ENCODE measurements around the gene COQ8A.

Gene COQ8A

DNA sequence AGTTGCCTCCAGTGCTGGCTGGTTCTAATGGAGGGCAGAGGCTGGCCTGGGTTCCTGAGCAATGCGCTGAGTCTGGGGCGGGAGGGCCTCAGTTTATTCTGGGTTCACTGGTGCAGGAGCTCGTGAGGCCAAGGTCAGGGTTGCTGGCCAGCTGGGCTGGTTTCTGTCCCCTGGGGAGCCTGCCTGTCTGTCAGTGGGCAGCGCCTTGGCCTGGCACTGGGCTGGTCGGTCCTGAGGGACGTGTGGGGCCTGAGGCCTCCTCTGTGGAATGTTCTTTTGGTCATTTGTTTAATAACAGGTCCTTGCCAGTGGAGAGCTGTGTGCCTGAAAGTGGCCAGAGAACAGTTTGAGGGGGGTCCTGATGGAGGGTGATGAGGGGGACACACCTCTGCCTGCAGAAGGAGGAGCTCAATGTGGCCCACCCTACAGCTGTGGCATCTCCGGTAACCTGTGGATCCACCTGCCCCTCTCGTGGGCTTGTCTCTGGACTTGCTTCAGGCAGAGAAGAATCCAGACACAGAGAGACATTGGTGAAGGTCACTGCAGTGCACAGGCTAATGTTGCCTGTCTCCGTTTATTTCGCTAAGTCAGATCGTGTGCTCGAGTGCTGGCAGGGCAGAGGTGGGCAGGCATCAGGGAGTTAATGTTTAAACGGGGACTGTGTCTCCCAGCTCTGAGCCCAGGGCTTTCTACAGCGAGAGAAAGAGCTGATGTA is 34.6 kb downstream of the COQ8A start:
- no peak for DNase-seq

DNA sequence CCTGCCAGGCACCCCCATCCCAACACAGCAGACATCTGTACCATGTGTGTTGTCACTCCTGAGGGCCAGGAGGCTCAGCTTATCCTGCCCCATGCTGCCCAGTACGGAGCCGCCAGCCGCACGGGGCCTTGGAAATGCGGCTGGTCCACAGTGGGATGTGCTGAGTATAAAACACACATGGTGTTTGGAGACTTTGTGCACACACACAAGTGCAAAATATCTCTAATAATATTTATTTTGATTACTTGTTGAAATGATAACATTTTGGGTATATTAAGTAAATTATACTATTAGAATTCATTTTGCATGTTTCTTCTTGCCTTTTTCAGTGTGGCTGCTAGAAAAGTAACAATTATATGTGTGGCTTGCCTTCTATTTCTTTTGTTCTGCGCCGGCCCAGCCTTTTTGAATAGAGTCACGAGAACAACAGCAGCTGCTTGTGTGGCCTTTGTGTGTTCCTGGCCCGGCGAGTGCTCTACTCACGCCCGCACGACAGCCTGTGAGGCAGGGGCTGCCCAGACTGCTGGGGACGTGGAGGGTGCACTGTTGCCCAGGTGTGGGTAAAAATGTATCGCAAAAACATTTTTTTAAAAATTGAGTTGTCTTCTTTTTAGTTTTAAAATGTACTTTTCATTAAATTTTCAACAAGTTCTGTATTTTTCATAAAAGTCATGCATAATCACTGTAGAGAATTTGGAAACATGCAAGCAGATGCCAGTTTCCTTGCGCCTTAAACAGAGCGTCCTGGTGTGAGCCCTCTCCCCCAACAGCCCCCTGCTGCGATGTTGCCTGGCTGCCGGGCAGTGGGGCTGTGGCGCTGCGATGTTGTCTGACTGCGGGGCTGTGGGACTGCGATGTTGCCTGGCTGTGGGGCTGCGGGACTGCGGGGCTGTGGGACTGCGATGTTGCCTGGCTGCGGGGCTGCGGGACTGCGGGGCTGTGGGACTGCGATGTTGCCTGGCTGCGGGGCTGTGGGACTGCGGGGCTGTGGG is 35.5 kb downstream of the COQ8A start:
- peak; percentile 7 for DNase-seq

DNA sequence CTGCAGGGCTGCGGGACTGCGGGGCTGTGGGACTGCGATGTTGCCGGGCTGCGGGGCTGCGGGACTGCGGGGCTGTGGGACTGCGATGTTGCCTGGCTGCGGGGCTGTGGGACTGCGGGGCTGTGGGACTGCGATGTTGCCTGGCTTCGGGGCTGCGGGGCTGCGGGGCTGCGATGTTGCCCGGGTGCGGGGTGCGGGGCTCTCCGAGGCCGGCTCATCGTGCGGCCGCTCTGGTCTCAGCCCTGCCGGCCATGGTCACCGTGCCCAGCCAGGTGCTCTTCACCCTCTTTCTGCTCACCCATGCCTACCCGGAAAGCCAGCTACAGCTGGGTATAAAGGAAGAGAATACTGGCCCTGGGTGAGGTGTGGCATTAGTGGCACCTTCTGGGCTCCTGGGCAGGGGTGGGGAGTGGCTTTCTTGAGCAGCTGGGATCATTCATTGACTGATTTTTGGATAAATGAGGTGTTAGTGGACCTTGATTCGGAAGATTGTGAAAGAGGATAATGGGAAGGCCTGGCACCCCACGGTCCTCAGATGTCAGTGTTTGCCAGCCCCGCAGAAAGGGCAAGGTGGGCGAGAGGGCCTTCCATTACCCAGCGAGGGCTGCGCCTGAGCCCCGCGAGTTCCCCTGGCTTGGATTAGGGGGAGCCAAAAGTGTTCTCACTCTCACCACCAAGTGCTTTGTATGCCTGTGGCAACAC is 36.3 kb downstream of the COQ8A start:
- DNase-seq: no peak

DNA sequence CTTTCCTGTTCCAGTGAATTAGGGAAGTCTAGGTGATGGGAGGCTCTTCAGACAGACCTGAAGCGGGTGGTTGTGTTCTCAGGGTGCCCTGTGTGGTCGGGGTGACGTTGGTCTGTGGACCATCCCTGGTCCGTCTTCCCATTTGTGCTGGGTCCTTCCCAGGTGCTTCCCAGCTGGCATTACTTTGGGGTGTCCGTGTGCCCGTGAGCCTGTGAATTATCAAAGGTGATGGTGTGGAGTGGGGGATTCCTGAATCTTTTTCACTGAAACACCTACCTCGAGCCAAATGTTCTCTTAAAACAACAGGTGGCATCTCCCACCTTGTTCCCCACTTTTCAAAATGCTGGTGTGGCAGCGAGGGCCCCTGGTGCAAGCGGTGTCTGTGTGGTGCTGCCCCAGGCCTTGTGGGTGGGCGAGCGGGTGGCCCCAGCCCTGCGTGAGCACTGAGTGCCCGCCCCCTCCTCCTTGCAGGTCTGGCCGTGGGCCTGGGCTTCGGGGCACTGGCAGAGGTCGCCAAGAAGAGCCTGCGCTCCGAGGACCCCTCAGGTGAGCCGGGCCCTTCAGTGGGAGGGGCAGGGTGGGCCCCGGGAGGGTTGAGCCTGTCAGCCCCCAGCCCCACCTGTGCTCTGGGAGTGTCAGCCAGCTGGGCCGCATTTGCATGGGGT is 37.0 kb downstream of the COQ8A start:
- DNase-seq: no peak

DNA sequence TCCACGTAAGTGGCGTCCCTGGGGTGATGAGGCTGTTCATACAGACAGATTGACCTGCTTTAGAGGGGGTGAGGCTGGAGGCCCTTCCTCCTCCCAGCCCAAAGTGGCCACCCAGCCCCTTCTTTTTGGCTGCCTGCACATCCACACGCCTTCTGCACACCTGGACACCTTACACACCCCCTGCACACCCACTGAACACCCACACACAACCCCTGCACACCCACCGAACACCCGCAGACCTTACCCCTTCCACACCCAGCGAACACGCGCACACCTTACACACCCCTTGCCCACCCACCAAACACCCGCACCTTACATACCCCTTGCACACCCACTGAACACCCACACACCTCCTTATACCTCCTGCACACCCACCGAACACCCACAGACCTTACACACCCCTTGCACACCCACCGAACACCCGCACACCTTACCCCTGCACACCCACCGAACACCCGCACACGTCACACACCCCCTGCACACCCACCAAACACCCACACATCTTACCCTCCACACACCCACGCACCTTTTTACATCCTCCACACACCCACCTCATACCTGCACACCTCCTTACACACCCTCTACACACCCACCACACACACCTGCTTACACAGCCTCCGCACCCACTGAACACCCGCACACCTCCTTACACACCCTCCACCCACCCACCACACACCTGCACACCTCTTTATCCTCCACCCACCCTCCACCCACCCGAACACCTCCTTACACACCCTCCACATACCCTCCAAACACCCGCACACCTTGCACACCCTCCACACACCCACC is 37.7 kb downstream of the COQ8A start:
- no peak for DNase-seq

DNA sequence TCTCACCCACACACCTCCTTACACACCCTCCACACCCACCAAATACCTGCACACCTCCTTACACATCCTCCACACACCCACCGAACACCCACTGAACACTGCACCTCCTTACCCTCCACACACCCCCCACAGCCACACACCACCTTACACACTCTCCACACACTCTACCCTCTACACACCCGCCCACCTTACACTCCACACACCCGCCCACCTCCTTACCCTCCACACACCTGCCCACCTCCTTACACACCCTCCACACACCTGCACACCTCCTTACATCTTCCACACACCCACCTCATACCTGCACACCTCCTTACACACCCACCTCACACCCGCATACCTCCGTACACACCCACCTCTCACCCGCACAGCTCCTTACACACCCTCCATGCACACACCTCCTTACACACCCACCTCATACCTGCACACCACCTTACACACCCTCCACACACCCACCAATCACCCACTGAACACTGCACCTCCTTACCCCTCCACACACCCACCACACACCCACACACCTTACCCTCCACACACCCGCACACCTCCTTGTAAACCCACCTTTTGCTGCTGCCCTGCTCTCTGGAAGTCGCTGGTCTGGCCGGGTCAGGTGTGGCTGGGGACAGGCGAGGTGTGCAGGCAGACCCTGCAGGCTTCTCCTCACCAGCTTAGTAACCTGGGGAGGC is 38.5 kb downstream of the COQ8A start:
- DNase-seq: no peak

DNA sequence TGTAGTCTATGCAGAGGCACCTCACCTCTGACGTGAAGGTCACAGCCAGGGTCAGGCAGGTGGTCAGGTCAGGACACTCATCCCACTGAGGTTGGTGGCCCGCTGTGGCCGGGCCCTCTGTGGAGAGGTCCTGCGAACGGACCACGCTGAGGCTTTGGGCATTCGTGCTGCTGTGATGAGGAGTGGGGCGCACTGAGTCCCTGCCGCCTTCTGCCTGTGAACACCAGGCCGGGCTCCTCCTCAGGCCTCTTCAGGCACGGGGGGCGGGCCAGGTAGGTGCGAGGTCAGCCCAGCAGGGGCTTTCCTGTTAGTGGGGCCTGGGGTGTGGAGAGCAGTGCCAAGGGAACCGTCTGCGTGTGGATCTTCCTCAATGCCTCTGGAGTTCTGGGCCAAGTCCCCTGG is 39.0 kb downstream of the COQ8A start:
- DNase-seq: no peak

DNA sequence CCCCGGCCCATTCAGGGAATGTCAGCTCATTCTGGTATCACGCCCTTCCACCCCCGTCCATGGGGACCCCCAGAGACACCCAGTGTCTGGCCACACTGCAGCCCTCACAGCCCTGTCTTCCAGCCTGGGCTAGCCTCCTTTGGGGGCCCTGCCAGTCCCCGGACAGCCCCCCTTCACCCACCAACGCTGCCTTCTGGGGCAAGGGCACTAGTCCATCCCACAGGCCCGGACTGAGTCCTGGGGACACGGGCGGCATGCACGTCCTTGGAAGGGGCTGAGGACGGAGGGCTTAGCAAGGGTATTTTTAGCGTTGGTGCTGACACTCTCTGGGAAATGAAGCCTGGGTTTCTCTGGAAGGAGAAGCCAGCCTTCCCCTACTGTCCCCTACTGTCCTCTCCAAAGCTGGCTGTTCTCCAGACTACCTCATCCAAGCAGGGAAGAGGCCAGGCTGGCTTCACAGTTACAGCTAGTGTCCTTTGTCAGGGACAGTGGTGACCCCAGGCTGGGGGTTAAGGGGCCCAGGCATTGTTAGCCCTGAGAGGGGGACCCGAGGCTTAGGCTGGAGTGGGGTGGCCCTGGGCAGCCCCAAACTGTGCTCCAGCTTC is 39.5 kb downstream of the COQ8A start:
- DNase-seq: no peak

DNA sequence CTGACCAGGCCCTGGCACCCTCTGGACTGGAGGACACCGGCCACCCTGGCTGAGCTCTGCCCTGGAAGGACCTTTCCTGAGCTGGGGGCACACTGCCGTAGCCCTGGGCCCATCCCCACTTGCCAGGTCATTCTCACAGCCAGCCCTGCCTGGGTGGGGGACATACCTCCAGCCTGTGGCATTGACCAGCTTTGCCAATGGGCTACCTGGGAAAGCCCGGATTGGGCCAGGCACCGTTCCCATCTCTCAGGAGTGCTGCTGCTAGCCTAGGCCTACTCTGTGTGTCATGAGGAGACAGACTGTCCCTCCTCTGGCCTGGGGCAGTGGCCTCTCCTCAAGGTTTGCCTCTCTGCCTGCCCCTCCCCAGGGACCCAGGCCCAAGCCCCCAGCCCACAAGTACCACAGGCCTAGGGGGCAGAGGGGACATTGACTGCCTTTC is 40.0 kb downstream of the COQ8A start:
- no peak for DNase-seq

DNA sequence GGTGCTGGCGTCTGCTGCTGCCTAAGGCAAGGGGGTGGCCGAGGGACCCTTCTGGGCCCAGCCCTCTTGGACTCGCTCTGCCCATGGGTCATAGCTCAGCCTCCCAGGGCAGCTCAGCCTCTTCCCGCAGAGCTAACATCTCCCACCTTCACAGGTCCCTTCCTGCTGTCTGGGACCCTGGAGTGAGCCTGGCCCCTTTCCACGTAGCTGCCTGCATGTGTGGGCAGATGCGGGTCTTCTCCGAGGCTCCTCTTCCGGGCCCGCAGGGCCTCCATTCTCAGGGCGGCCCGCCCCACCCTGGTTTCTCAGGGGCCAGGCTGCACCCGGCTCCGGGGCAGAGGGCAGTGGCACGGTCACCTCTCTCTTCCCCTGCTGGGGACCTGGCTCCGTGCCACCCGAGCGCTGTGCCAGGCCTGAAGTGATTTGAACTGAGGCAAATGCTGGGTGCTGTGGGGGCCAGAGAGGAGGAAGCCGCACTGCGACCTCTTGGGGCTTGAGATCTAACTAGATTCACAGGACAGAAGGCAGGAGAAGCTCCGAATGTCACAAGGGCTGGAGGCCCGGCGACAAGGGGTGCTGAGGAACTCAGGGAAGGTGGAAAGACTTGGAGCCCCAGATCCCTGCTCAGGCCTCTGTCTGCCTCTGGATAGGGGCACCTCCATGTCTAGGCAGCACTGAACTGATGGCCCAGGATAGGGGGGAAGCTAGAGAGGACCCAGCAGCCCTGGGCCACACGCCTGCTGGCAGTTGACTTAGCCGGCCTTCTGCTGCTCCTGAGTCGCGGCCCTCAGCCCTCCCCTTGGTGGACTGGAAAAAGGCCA is 40.7 kb downstream of the COQ8A start:
- no peak for DNase-seq

DNA sequence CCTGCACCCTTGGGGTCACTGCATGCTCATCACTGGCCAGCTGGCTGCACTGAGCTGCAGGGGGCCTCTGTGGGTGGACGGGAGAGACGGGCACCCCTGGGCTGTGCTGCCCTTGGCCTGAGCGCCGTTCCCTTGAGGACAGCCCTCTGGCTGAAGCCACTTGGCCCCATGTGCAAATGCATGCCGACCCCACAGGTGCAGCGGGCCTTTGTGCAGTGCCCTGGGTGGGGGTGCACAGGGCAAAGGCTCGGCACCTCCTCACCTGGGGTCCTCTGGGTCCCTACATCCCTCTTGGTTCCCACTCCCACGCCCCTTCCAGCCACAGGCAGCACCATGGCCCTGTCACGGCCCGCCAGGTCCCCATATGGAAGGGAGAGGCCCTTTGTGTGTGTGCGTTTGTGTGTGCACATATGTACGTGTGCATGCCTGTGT is 41.3 kb downstream of the COQ8A start:
- DNase-seq: no peak

DNA sequence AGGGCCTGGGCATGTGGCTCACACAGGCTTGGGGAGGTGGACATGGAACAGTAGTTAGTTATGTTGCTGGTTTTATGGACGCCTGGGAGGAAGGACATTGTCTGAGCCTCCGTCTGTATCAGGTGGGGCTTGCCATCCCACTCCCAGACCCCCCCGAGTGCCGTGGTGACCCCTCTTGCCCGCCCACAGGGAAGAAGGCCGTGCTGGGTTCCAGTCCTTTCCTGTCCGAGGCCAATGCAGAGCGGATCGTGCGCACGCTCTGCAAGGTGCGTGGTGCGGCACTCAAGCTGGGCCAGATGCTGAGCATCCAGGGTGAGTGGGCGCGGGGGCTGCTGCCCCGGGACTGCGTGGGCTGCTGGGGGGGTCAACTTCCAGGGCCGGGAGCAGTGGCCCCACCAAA is 41.7 kb downstream of the COQ8A start:
- no peak for DNase-seq

DNA sequence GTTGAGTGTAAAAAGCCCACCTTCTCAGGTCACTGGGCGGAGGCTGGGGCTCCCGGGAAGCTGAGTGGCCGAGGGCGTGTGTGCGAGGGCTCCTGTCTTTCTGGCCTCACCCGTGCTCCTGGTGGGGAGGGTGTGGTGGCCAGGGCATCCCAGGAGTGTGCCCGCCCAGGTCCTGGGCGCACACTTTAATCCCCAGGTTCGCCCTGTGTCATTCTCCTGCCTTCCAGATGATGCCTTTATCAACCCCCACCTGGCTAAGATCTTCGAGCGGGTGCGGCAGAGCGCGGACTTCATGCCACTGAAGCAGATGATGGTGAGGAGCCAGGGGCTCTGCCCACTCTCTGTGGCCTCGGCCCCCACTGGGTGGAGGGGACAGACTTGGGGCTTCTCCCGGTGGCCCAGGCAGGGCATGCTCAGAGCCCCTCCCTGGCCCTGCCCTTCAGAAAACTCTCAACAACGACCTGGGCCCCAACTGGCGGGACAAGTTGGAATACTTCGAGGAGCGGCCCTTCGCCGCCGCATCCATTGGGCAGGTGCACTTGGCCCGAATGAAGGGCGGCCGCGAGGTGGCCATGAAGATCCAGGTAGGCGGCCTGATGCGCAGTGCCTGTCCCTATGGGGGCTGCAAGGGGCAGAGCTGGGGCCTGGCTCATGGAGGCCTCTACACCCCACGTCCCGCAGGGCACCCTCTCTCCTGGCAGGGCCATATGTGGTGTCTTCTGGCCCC is 42.5 kb downstream of the COQ8A start:
- no peak for DNase-seq

DNA sequence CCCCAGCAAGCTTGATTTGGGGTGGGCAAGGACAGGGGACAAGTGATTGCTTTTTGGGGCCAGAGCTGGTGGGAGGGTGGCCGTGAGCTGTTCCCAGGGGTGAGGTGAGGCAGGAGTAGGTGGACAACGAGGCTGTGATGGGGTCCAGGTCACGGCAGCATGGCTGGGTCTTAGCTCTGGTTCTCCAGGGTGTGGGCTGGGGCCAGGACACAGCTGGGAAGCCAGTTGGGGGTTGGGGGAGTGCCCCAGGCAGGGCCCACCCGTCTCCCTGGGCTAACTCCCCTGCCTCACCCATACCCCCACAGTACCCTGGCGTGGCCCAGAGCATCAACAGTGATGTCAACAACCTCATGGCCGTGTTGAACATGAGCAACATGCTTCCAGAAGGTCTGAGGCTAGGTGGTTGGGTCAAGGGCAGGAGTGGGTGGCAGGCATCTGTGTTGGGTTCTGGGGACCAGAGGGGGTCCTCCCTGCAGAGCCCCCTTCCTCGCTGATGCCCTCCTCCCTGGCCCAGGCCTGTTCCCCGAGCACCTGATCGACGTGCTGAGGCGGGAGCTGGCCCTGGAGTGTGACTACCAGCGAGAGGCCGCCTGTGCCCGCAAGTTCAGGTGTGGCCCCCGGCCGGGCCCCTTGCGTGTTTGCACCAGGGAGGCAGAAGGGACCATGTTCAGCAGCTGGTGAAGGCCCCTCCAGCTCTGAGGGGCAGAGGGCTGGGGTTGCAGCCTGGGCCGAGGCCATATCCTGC is 43.3 kb downstream of the COQ8A start:
- no peak for DNase-seq

DNA sequence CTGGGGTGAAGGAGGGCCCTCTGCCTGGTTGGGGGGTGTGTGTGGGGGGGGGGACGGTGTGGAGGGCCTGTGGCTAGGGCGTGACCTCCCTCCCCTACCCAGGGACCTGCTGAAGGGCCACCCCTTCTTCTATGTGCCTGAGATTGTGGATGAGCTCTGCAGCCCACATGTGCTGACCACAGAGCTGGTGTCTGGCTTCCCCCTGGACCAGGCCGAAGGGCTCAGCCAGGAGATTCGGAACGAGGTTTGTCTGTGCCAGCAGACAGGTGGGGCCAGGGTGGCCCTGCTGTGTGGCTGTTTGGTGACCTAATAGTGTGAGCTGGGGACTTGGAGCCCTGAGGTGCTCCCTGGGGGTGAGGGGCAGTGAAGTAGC is 43.9 kb downstream of the COQ8A start:
- no peak for DNase-seq

DNA sequence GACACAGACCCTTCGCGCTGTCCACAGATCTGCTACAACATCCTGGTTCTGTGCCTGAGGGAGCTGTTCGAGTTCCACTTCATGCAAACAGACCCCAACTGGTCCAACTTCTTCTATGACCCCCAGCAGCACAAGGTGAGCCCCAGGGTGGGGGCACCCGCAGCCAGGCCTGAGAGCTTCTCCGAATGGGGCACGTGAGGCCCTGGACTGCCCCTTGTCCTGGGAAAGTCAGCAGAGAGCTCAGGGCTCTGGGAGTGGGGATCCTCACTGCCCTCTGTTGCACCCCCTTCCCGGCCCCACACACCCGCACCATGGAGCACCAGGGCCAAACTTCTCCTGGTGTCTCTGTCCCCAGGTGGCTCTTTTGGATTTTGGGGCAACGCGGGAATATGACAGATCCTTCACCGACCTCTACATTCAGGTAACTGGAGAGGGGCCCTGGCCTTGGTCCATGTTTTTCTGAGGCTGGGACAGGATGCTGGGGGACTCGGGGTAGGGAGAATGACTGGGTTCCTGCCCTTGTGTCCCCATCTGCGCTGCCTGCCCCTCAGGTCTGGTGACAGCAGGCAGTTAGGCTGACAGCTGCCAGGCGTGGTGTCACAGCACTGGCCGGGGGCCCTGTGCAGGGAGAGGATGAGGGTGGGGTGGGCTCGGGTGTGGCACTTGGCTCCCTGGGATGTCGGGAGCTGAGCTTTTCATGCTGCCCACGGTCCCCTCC is 44.6 kb downstream of the COQ8A start:
- DNase-seq: no peak

DNA sequence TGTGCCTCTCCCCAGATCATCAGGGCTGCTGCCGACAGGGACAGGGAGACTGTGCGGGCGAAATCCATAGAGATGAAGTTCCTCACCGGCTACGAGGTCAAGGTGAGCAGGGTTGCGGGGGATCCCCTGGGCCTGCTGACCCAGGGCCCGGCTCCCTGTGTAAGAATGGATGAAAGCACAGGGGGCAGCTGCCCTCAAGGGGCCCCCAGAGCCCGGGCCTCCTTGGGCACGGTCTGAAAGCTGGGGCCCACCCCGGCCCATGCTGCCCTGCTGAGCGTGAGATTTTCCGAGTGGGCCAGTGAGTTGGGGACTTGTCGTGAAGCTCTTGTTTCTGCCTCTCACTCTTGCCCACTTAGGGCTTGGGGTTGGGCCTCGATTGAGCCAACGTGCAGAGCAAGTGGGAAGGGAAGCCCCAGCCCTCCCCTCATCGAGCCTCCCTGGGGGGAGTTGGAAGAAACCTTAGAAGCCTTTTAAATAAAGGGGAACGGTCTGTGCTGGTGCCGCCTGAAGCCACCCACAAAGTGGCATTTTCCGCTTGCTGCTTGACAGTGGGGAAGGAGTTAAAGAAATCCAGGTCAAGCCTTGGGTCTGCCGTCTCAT is 45.2 kb downstream of the COQ8A start:
- DNase-seq: no peak
